Lower leg skin (tissue), 4 donors: ENCODE data around the gene COL25A1. TPM values are rescaled to one million over a fixed set of nuclear protein-coding genes. Genes with fewer than 3 reads are reported as not detected.

Experiments
- DNase-seq, 2 donors: peaks; one replicate each; pipeline ENCODE4 v3.0.0-alpha.2; 2019; ENCODE audit warnings: low spot score in 2 of 2
- H3K4me3 ChIP-seq: fragments of 200-600 bp; sonication (generic); 2 replicates; pipeline ENCODE4 v1.5.1; 2017; ENCODE audit warnings: mild to moderate bottlenecking, low read depth; ENCODE audit not compliant: poor library complexity, severe bottlenecking
- POLR2A ChIP-seq, 2 donors: fragments of 450-650 bp; IDR thresholded peaks; one replicate each; pipeline ENCODE4 v1.6.1; 2016 to 2017; ENCODE audit warnings: antibody characterized with exemption in 2 of 2, mild to moderate bottlenecking in 1 of 2, moderate library complexity in 1 of 2
- WGBS, 2 donors: methylation state at CpG; one replicate each; pipeline ENCODE4 v1.1.5; 2018; 5-methylcytosine and 5-hydroxymethylcytosine counted together
- intact Hi-C: fragments of 100-400 bp; cut with DNase I; formaldehyde crosslinking; loops from one replicate; pipeline ENCODE4 v1.15.0; 2023; ENCODE audit warnings: low total_unique reads
- total RNA-seq, 4 donors: library from RNA; depleted of rRNA; stranded (reverse); fragments of >200 nt; gene quantifications; one replicate each; pipeline ENCODE4 v1.1.0, GENCODE V29; 2016
- TF ChIP-seq, protein P1 (sequence below), 3 donors: fragments of 450-650 bp; IDR thresholded peaks; one replicate each; pipeline ENCODE4 v1.5.1; 2016; ENCODE audit warnings: antibody characterized with exemption in 3 of 3, mild to moderate bottlenecking in 3 of 3, moderate library complexity in 2 of 3

COL25A1 gene
- total RNA-seq, 4 donors from 2014 or later, result 0.42 to 2.4 (median 1.5) TPM

DNA sequence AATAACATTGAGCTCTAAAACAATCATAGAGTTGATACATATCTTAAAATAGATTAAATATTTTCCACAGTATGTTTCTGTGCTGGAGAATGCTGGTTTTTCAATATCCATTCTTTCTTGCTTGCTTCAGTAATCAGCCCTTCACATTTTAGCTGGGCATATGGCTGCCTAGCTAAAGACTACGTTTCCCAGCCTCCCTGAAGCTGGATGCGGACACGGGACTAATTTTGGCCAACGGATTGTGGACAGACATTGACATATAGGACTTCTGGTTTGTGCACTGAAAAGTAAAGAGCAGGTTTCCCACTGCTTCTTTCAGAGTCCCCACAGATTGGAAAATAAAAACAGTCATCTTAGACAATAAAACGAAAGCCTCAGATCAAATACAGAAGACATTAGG, 97.3 kb downstream of the COL25A1 start:
- no peak overlapping the region for H3K4me3 ChIP-seq
- TF ChIP-seq, protein P1, sequence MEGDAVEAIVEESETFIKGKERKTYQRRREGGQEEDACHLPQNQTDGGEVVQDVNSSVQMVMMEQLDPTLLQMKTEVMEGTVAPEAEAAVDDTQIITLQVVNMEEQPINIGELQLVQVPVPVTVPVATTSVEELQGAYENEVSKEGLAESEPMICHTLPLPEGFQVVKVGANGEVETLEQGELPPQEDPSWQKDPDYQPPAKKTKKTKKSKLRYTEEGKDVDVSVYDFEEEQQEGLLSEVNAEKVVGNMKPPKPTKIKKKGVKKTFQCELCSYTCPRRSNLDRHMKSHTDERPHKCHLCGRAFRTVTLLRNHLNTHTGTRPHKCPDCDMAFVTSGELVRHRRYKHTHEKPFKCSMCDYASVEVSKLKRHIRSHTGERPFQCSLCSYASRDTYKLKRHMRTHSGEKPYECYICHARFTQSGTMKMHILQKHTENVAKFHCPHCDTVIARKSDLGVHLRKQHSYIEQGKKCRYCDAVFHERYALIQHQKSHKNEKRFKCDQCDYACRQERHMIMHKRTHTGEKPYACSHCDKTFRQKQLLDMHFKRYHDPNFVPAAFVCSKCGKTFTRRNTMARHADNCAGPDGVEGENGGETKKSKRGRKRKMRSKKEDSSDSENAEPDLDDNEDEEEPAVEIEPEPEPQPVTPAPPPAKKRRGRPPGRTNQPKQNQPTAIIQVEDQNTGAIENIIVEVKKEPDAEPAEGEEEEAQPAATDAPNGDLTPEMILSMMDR (IDR thresholded peaks at IDR 0.05), result no peak
- no peak for TF ChIP-seq POLR2A (IDR thresholded peaks at IDR 0.05)
- WGBS, 2 donors, result 74 to 80% methylated on average over 5 of the region's 5 CpGs
- intact Hi-C loops, result no loop called here
- no peak for DNase-seq

DNA sequence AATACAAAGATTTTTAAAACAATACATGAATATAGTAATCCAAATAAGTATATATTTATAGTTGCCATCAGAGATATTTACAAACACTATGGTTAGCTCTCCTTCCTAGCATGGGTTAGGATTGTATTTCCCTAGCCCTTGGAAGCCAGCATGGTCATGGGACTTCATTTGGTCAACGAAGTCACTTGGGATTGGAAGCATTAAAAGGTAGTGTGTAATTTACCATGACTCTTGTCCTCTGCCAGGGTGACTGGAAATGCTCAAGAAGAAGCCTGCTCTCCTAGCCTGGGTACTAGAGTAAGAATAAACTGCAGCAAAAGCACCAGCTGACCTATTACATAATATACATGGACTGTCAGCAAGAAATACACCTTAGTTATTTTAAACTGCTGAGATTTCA, 102.9 kb downstream of the COL25A1 start:
- intact Hi-C loops, result no loop called here
- DNase-seq, result no peak
- WGBS, 2 donors, result 82 to 83% methylated on average over 1 of the region's 1 CpG
- no peak for TF ChIP-seq POLR2A (IDR thresholded peaks at IDR 0.05)
- TF ChIP-seq, protein P1 (IDR thresholded peaks at IDR 0.05), result no peak
- no peak overlapping the region for H3K4me3 ChIP-seq

DNA sequence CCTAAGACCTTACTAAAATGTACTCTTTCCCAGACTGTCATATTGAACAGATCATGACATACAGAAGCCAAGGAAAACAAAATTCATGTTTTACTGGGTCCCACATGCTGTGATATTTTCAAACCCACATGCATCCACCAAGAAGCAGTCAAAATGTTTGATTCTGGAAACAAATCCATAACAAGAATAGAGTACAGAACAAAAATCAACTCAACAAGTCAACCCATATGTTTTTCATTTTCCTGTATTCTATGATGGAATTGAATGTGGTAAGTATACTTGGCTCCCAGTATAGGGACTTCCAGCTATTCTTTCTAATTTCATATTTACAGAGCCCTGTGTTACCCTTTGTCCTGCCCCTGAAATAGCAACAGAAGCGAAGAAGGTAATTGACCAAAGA, 106.8 kb downstream of the COL25A1 start:
- DNase-seq, result no peak
- H3K4me3 ChIP-seq, result no peak overlapping the region
- no peak for TF ChIP-seq POLR2A (IDR thresholded peaks at IDR 0.05)
- TF ChIP-seq, protein P1 (IDR thresholded peaks at IDR 0.05), result no peak
- WGBS, 2 donors, result 63 to 65% methylated on average over 1 of the region's 1 CpG
- intact Hi-C loops, result no loop called here

DNA sequence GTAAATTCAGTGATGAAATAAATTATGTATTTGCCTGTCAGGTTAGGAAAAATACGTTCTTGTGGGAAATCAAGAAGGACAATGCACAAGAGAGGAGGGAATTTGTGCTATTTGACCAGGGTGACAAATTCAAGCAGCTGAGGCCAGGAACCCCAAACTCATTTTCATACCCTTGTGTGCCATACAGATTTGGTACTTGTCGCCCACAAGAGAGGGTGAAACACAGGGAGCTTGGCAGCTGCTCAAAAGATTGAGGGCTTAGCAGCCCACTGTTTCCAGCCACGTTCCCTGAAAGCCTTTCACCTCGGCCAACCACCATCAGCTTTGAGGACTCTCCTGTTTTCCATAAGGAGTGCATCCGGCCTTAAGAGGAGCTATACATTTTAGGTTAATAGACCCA, 111.2 kb downstream of the COL25A1 start:
- WGBS, 2 donors, result 91 to 92% methylated on average over 5 of the region's 5 CpGs
- intact Hi-C loops, result no loop called here
- no peak overlapping the region for H3K4me3 ChIP-seq
- TF ChIP-seq, protein P1 (IDR thresholded peaks at IDR 0.05), result no peak
- no peak for TF ChIP-seq POLR2A (IDR thresholded peaks at IDR 0.05)
- DNase-seq, result no peak

DNA sequence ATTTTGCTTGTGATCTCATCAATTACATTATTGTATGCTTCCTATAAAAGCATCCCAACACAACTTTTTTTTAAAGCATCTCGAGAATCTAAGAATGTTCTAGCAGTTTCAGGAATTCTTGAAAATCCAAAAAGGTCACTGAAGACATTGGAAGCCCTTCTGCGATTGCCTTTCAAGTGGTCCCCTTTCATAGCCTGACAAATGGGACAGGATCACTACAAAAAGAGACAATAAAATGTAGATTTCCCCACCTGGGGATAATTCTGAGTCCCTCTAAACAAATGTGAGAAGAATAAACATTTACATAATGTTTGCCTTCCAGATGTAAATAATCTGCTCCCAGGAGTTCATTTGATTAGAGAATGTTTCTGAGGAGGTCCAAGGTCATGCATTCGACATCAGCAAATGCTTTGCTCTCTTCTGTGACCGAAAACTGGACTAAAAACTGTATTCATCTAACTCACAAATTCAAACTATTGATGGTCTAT, 116.0 kb downstream of the COL25A1 start:
- TF ChIP-seq POLR2A (IDR thresholded peaks at IDR 0.05), result no peak
- TF ChIP-seq, protein P1 (IDR thresholded peaks at IDR 0.05), result no peak
- 82 to 87% methylated on average over 4 of the region's 4 CpGs for WGBS, 2 donors
- no peak for DNase-seq
- intact Hi-C loops, result no loop called here
- no peak overlapping the region for H3K4me3 ChIP-seq

DNA sequence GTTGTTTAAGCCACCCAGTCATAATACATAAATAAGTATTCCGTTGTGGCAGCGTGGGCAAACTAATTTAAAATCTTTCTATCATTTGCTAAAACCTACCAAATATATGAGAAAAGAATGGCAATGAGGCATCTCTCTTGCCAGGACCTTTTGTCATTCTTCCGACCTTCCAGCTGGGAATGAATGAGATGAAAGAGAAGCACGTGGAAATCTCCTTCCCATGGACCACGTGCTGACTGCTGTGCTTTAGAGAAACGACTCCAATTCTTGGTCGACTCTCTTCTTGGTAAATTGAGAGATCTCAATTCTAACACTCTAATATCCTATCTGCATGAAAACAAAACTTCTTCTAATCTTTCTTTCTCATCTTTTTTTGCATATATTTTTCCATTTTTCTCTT, 116.5 kb downstream of the COL25A1 start:
- WGBS, 2 donors, result 81 to 84% methylated on average over 7 of the region's 7 CpGs
- TF ChIP-seq, protein P1 (IDR thresholded peaks at IDR 0.05), result no peak
- no peak for TF ChIP-seq POLR2A (IDR thresholded peaks at IDR 0.05)
- intact Hi-C loops, result no loop called here
- no peak overlapping the region for H3K4me3 ChIP-seq
- no peak for DNase-seq
